Fibroblast of skin of left quadriceps (primary cell): ENCODE results near the gene IQCH.
A peak's percentile ranks its signal among the peaks of the same experiment; 100 is the strongest.
"Not testable (repeated sequence)": the region's sequence is repeated elsewhere in the genome, so short reads cannot be mapped to it uniquely, and the experiment has no call there.

Experiments
- DNase-seq, 2 experiments: peaks; one replicate each; pipeline ENCODE4 v3.0.0-alpha.2; 2013; ENCODE audit warnings: low read depth in 2 of 2

Gene IQCH

DNA sequence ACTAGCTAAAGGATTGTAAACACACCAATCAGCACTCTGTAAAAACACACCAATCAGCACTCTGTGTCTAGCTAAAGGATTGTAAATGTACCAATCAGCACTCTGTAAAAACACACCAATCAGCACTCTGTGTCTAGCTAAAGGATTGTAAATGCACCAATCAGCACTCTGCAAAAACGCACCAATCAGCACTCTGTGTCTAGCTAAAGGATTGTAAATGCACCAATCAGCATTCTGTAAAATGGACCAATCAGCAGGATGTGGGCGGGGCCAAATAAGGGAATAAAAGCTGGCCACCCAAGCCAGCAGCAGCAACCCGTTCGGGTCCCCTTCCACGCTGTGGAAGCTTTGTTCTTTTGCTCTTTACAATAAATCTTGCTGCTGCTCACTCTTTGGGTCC is 8.0 kb upstream of the IQCH start:
- DNase-seq: not testable (repeated sequence)

DNA sequence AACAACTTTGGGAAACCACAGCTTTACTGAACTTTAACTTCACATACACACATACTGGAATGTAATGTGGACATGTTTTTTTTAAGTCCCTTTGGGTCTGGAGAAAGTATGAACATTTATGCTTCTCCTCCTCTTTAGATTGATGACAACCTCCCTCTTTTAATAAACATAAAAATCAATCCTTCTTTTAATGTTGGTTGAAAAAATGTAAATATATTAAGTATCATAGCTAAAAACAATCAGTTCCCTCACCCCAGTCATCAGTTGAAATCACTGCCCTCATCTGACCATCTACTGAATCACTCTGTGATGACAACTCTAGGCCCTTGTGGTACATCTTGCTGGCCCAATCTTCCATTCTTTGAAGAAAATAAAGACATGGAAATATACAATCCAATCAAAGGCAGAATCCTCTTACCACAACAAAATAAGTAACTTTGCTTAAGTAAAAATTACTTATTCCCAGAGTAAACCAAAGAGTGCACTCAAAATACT is 6.5 kb upstream of the IQCH start:
- DNase-seq: peak; percentile 22 to 27

DNA sequence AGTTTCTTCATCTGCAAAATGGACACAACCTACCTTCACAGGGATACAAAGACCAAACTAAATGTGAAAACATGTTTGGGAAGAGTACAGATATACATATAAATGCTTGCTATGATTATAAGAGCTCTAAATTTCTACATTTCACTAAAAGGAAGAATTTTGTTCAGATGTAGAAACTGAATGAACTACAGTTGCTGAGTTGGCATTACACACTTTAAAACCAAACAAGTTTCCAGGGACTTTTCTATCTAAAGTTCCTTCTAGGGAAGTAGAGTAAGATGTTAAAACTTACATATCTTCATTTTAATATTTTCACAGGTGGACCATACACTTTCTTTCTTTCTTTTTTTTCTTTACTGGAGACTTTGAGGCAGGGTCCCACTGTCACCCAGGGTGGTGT is 4.8 kb upstream of the IQCH start:
- no peak for DNase-seq

DNA sequence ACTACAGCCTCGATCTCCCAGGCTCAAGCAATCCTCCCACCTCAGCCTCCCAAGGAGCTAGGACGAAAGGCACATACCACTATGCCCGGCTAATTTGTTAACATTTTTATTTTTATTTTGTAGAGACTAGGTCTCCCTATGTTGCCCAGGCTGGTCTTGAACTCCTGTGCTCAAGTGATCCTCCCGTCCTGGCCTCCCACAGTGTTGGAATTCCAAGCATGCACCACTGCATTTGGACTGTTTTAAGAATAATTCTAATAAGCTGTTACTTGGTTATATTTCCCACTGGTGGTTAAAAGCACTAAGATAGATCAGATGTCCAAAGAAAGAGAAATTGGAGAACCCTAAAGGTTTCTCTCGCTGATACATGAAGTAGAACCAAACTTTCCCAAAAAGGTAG is 3.3 kb upstream of the IQCH start:
- no peak for DNase-seq

DNA sequence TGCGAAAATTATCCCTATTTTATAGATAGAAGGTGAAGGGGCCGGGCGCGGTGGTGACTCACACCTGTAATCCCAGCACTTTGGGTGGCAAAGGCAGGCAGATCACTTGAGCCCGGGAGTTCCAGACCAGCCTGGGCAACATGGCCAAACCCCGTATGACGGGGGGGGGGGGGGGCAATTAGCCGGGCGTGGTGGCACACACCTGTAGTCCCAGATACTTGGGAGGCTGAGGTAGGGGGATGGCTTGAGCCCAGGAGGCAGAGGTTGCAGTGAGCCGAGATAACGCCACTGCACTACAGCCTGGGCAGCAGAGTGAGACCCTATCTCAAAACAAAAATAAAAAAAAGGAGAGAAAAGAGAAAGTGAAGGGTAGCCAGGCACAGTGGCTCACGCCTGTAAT is 1.5 kb upstream of the IQCH start:
- no peak for DNase-seq

DNA sequence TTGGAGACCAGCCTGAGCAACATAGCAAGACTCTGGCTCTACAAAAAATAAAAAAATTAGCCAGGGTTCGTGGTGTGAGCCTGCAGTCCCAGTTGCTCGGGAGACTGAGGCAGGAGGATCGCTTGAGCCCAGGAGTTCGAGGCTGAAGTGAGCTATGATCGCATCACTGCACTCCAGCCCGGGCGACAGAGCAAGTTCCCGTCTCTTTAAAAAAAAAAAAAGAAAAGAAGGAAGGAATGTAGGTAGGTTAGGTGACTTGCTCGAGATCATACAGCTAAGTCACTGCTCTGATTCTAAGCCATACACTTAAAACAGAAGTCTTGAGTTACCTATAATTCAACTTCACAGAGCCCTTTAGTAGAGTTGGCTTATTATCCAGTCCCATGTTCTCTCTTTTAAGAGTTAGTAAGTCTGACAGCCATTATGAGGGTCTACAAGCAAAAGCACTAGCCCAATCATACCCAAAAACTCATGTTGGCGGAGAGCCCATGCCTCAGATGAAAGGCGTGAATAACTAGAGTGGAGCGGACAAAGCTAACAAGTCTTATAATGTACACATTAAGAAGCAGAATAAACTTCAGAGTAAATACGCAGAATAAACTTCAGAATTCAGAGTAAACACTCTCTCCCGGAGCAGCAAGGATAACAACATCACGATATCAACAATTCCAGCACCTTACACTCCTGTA is 893 bp upstream of the IQCH start:
- no peak for DNase-seq

DNA sequence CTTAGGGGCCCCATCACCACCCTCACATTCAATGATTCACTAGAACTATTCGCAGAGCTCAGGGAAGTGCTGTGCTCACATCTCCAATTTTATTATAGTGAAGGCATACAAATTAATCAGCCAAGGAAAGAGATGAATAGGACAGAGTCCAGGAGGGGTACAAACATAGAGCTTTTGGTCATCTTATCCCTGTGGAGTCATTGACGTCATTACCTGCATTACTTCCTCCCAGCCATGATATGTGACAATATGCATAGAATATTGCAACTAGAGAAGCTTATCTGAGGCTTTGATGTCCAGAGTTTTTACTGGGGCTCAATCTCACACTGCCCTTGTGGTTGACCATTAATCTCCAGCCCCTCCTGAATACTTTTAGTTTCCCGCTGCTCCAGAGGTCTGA is 1.5 kb downstream of the IQCH start:
- no peak for DNase-seq

DNA sequence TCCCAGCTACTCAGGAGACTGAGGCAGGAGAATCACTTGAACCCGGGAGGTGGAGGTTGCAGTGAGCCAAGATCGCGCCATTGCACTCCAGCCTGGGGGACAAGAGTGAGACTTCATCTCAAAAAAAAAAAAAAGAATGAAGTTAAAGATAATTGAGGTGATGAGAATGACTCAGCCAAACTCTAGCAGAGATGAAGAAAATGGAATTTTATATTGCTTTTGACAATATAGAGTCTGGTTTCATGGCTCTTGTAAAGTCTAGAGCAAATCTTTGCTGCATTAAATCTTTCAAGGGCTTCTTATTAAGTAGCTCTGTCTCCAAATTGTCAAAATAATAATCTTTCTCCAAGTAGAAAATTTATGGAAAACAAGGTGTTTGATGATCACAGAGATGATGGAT is 3.8 kb downstream of the IQCH start:
- DNase-seq: not testable (repeated sequence)

DNA sequence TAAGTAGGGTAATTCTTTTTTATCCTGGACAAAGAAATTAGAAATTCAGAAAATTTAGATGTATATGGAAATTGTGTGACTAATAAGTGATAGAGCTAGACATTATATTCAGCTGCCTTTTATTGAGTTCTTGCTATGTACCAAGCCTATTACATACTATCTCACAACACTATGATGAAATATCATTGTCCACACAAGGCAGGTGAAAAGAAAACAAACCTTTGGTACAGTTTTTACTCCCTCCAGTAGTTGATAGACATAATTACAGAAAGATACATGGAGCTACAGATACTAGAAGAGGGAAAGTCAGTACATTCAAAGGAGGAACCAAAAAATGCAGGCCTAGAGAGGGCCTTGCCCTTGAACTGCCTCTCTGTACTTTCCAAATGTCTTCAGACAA is 4.8 kb downstream of the IQCH start:
- no peak for DNase-seq

DNA sequence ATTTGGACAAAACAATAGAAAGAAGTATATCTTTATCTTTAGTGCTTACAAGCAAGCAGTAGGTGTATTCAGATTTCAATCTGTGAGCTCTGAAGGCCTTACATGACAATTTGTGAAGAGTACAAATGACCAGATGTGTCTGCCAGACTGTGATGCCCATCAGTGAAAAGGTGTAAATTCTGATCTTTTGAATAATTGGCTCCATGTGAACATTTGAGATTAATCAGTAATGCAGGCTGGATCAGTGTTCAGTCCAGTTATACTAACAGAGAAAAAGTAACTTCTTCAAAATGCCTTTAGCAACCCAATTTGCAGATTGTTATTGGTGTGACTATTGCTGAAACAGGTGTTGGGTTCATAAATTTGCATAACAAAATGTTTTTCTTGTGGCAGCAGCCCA is 5.2 kb downstream of the IQCH start:
- DNase-seq: no peak

DNA sequence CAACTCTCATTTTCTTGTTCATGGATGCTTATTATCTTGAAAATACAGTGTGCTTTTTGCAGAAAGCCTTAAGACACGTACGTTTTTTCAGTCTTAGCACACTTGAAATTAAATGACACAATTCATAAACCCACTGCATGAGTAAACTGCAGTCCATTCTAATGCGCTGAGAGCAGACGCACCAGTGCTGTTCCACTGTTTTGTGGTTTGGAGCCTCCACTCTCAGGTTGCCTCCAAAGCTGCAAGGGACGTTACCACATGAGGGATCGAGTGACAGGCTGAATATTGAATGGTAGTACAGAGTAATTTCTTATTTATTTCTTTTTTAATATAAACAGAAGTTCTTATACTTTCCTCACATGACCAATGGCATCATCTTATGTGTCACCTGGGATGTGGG is 12.3 kb downstream of the IQCH start:
- DNase-seq: no peak

DNA sequence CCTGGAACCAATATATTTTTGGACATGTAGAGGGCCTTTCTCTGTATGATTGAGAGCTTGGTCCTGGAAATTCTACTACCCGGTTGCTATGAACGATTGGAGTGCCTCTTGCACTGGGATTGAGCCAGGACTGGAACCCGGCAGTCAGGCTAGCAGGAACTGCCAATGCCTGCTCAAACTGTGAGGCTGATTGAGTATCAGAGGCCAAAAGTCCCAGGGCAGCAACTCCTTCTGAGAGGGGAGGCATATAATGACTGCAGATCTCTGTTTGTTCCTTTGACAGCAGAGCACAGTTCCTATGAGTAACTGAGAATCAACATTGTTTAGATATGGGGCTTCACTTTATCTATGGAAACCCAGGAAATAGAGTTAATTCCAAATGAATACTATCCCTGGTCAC is 12.9 kb downstream of the IQCH start:
- DNase-seq: no peak

DNA sequence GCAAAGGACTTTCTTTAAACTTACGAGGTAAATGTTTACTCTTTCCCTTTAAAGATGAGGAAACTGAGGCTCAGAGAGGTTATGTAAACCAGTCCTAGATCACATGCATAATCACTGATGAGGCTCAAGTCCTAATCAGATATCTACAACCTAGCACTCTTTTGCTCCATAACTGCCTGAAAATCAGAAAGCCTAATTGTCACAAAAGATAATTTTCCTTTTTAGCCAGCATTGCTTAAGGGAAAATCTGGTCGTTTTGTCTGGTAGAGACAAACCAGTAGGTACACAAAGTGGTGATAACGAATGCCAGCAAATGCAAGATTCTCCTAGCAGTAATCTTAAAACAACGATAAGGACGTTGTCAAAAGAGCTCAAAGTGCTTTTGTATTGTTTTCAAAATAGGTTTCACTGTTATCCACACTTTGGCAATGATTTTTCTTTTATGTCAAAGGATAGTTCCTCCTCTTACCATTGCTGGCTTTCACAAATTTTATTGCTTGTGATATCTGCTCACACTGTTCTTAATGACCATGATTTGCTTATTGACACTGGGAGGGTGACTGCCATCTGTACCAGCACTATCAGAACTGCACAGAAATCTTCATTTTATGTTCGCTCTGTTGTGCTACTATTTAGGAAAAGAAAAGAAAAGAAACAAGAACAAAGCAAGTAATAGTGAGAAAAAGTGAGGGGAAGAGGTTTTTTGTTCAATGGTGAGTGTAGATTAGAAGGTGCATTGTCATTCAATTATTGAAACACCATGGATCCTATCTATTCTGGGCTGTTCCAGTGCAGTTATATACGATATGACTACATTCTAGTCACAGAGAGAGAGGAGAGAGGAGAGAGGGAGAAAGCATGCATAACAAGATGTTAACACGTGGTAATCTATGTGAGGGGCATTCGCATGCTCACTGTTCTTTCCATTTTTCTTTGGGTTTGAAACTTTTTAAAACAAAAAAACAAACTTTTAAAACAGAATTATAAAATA is 13.7 kb downstream of the IQCH start:
- DNase-seq: no peak

DNA sequence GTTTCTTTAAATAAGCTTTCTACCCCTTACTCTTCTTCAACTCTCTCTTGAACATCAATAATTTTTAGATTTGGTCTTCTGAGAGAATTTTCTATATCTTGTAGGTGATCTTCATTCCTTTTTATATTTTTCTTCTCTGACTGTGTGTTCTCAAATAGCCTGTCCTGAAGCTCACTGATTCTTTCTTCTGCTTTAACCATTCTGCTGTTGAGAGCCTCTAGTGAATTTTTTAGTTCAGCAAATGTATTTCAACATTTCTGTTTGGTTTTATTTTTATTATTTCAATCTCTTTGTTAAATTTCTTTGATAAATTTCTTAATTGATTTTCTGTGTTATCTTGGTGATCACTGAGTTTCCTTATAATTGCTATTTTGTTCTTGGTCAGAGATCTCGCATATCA is 19.6 kb downstream of the IQCH start:
- DNase-seq: no peak

DNA sequence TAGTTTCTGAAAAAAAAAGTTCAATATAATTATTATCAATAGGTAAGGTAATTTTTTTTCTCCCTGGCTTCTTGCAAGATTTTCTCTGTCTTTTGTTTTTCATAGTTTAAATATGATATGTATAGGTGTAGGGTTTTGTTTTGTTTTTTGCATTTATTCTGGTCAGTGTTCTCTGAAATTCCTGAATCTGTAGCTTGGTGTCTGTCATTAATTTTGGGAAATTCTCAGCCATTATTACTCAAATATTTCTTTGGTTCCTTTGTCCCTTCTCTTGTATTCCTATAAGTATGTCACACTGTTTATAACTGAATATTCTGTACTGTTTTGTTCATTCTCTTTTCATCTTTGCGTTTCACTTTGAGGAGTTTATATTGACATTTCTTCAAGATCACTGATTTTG is 22.1 kb downstream of the IQCH start:
- DNase-seq: no peak

DNA sequence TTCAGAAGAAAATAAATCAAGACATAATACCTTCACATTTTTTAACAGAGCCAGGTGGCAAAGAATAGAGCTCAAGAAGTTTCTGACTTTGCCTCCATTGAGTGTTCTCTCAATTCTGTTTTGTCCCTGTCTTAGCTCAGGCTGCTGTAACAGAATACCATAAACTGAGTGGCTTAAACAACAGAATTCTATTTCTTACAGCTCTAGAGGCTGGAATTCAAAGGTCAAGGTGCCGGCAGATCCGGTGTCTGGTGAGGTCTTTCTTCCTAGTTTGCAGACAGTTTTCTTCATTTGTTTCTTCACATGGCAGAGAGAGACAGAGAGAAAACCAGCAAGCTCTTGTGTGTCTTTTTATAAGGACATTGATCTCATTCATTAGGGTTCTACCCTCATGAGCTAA is 25.6 kb downstream of the IQCH start:
- no peak for DNase-seq

DNA sequence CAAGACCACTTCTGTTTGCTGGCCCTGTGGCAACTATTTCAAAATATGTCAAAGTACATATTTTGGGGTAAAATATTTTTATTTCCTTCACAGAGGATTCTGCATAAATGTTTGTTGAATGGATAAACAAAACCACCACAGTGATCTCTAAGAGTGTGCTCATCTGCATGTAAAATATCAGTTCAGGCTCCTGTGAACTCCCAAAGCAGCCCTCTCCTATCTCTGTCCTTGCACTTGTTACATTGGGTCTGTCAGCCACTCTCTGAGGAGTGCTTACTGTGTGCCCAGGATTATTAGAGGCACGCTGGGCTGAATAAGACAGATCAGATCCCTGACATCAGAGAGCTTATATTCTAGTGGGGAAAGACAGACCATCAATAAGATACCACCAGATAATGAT is 27.1 kb downstream of the IQCH start:
- DNase-seq: no peak

DNA sequence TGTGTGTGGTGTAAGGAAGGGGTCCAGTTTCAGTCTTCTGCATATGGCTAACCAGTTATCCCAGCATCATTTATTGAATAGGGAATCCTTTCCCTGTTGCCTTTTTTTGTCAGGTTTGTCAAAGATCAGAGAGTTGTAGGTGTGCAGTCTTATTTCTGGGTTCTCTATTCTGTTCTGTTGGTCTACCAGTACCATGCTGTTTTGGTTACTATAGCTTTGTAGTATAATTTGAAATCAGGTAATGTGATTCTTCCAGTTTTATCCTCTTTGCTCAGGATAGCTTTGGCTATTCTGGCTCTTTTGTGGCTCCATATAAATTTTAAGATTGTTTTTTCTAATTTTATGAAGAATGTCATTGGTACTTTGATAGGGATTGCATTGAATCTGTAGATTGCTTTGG is 31.0 kb downstream of the IQCH start:
- DNase-seq: not testable (repeated sequence)

DNA sequence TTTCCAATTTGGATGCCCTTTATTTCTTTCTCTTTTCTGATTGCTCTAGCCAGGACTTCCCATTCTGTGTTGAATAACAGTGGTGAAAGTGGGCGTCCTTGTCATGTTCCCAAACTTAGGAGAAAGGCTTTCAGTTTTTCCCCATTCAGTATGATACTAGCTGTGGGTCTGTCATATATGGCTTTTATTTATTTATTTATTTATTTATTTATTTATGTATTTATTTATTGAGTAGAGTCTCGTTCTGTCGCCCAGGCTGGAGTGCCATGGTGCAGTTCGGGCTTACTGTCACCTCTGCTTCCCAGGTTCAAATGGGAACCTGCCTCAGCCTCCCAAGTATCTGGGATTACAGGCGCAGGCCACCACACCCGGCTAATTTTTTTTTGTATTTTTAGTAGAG is 31.8 kb downstream of the IQCH start:
- not testable (repeated sequence) for DNase-seq

DNA sequence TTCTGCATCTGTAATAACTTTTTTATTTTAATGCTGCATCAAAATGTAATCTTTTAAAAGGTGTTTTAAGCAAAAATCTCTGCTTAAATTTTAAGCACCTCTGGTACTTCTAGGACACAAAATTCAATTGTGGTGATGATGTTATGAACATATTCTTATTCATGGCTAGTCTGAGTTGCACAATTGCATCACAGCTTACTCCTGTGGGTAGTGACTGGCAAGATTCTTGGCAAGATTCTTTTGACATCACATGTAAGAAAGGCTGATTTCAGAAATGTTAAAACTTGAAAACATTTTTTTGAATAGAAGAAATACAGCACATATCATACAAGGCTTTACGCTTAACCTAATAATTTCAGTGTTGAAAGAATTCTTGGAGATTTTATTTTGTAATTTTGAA is 35.7 kb downstream of the IQCH start:
- DNase-seq: no peak

DNA sequence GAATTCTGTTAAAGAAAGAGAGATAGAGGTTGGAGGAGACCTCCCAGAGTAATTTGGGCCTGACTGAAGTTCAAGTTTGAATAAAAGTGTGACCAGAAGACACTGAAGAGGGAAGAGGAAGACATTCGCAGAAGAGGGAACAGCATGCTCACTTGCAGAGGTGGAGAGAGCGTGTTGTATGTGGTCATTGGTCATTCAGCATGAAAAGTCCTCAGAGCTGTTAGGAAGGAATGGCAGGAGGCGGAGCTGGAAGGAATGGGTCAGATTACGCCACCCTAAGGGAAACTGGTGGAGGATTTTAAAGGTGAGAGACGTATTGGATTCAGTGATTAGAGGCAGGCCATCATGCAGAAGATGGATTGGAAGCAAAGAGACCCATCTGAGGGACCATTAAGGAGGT is 41.6 kb downstream of the IQCH start:
- DNase-seq: no peak

DNA sequence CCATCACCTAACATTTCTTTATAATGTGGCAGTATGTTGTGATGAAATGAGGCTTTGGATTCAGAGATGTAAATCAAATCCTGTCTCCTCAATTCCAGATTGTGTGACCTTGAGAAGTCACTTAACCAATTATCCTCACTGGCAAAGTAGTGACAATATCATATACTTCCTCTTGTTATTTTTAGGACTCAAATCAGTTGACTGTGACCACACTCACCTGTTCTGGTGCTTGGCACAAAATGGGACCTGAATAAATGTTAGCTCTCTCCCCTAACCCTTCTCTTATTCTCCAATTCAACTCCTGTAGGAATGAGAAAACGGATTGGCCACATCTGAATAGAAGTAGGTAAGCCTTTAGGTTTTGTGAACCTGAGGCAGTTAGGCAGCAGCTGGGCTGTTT is 42.1 kb downstream of the IQCH start:
- no peak for DNase-seq
